Measurements from ENCODE around the gene MRPS33.
"Not testable (repeated sequence)": the region's sequence is repeated elsewhere in the genome, so short reads cannot be mapped to it uniquely, and the experiment has no call there.

The MRPS33 gene

DNA sequence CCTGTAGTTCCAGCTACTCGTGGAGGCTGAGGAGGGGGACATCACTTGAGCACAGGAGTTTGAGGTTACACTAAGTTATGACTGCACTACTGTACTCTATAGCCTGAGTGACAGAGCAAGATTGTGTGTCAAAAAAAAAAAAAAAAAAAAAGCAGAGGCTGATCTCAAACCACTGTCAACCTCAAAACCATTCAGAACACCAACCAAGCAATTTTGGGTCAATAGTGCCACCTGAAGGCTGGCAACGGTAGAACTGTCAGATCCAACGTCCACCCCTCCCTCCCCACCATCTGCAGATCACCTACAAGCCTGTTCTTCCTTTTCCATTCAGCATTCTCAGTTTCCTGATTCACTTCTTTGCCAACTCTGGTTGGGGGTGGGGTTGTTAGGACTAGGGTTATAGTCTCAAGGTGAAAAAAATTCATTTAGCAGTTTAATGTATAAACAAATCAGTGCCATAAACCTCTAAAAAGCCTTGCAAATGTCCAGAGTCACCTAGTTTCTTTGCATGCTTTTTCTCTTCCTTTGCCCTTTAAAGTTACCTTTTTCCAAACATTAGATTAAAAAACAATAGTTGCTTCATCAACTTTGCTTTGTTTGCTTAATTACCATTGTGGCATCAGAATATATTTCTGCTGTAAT, 2.6 kb downstream of the MRPS33 start:
- DNase-seq, result peak; percentile 77

- no peak for DNase-seq
Observed at GRCh38 chr7:141011443-141011842, 3.3 kb downstream of the MRPS33 start.

DNA sequence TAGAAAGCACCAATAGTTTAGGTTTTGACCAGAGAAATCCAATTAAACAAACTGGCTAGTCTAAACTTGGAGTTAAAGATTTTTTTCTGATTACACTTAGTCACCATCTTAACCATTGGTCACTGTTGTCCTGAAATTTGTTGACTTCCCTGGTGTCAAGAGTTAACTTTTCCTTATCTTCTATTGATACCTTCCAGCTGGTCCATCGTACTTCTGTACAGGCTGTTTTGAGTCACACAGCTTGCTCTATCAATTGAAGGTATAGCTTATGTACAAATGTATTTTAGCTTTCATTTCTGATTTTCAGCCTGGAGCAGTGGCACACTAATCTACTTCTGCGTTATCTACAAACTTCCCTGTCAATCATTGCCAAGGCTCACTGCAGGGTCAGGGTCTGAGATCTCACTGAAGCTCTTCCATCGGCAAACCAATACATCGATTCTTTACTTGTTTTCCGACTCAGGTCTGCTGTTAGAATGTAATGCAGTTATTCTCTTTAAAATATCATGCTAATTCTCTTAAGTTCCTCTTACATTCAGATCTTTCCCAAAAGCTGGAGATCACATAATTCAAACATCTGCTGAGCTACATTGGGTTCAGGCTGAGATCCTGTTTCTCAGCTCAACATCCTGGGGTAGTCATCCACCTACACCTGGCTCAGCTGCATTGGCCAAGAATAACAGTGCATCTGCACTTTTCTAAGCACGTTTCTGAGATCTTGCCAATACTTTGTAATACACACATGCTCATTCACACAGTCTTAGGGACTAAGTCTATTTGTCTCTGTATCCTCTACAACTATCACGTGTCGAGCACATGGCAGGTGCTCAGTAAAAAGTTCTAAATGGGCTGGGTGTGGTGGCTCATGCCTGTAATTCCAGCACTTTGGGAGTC, 11.3 kb downstream of the MRPS33 start:
- DNase-seq, result no peak

- DNase-seq, result no peak
Observed at GRCh38 chr7:141001546-141001945, 13.2 kb downstream of the MRPS33 start.

- no peak for DNase-seq
Observed at GRCh38 chr7:141001122-141001521, 13.6 kb downstream of the MRPS33 start.

DNA sequence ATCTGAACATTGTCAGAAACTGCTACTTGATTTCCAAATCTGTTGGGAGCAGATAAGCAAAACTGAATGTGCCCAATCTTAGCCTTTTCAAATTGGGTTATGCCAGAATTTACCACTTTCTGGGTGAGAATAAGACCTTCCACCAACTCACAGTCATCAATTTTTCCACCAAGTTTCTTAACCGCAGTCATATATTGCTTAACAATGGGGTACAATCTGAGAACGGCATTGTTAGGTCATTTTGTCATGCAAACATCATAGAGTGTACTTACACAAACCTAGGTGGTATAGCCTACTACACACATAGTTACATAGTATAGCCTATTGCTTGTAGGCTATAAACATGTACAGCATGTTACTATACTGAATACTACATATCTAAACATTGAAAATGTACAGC, 16.0 kb downstream of the MRPS33 start:
- no peak for DNase-seq

DNA sequence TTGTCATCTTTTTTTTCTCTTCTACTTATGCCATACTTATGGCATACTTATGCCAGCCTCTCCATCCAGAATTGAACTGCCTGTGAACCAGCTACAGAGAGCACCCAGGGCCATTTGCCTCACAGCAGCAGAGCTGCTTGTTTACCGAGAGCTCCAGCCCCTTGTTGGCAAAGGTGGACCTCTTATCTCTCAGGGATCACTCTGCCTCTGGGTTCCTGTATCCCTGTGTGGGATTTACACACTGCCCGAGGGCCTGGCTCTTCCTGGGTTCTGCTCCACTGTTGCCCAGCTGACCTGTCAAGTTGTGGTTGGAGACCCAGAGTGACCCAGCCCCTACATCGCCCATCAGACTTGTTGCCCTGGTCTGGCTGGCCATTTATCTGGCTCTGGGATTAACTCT, 22.3 kb downstream of the MRPS33 start:
- DNase-seq, result no peak

DNA sequence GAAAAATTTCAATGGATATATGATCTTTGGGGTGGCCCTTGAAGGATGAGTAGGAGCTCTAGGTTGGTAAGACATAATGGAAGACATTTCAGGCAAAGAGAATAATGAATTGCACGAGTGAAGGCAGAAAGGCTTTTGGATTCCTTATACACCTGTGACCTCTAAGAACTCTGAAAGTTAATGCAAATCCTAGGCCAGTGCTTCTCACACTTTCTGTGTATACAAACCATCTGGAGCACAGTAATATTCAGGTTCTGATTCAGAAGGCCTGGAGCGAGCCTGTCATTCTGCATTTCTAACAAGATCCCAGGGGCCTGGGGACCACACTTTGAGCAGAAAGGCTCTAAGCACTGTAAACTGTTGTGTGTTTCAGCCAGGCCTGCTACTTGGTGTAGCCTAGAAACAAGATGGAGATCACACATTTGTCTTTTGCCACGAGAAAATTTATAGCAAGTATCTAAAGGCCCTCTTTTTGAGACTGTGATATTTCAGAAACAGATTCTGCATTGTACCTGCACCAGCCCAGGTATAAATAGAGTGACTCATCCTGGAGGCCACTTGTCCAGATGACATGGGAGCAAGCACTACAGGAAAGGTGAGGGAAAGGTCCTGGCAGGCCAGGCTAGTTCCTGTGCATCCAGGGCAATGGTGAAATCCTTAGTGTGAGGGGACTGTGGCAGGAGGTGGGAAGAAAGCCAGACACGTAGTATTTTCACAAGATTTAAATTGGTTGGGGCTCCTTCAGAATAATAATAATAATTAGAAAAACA, 24.4 kb downstream of the MRPS33 start:
- DNase-seq, result no peak

GRCh38 chr7:140989068-140989467, 25.7 kb downstream of the MRPS33 start:
- no peak for DNase-seq

GRCh38 chr7:140983802-140984201, 30.9 kb downstream of the MRPS33 start:
- no peak for DNase-seq

- no peak for DNase-seq
Observed at GRCh38 chr7:140982508-140982907, 32.2 kb downstream of the MRPS33 start.

DNA sequence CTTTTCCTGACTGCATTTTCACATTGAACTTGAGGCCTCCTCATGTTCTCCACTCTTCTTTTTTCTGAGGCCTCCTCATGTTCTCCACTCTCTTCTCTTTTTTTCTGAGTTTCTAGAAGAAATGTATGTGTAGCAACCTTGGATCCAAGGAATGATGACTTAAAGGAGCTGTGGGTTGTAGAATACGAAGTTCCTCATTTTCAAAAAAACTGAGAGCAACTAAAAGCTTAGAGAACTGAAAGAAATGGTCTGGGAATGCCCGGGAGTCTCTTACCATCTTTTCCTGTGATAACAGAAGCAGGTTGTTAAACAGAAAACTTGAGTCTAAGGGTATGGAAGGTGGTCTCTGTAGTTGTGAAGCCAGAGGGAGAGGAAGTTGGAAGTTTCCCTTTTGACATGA, 32.8 kb downstream of the MRPS33 start:
- DNase-seq, result no peak

- DNase-seq, result no peak
Observed at GRCh38 chr7:140977741-140978140, 37.0 kb downstream of the MRPS33 start.

DNA sequence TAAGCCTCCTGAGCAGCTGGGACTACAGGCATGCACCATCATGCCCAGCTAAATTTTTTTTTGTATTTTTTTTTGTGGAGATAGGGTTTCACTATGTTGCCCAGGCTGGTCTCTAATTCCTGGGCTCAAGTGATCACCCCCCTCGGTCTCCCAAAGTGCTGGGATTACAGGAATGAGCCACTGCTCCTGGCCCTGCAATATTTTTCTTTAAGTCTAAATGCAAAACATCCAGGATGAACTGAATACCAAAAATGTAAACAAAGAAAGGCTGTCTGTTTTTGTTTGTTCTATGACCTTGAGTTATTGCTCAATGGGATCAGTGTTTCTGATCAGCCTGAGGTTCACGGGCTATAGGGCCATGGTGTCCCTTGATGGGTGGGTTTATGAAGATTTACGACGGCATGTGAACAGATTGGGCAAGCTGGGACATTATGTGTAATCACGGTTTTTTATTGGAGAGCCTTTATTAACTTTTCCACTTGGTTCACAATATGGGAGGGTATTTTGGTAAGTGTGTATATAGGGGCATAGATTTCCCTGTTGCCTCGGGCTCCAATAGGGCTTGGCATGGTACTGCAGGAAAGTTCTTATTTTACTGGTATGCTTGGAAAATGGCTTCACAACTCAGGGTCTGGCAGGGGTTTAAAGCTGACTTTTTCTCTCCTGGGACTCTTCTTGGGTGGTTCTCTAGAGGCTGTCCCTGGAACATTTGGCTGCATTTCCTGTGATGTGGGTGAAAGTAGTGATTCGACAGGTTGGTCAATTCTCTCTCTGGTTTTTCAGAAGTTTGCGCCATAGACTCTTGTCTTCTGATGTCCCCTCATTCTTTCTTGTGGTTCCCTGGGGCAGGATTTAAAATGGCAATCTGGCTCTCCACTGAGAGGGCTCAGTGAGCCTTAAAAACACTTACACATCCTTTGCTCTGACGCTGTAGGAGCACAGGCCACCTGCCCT, 41.6 kb downstream of the MRPS33 start:
- no peak for DNase-seq

GRCh38 chr7:140972344-140972743, 42.4 kb downstream of the MRPS33 start:
- DNase-seq, result no peak

DNA sequence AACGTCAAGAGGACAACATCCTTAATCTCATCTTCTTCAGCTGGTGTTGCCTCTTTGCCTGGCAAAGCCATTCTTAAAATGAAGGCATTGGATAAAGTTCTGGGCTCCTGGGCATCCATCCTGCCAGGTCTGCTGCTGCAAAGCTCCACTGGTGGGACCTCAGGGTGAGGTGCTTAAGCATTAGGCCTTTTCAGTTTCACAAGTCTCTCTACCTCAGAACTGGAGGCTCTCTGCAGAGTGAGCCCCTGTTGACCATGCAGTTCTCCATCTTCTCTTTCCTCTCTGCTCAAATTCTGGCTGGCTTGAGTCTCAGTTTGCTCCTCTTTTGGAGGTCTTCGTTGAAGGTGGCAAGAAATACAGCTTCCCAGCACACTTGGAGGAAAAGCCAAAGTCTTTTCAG, 47.3 kb downstream of the MRPS33 start:
- no peak for DNase-seq

DNA sequence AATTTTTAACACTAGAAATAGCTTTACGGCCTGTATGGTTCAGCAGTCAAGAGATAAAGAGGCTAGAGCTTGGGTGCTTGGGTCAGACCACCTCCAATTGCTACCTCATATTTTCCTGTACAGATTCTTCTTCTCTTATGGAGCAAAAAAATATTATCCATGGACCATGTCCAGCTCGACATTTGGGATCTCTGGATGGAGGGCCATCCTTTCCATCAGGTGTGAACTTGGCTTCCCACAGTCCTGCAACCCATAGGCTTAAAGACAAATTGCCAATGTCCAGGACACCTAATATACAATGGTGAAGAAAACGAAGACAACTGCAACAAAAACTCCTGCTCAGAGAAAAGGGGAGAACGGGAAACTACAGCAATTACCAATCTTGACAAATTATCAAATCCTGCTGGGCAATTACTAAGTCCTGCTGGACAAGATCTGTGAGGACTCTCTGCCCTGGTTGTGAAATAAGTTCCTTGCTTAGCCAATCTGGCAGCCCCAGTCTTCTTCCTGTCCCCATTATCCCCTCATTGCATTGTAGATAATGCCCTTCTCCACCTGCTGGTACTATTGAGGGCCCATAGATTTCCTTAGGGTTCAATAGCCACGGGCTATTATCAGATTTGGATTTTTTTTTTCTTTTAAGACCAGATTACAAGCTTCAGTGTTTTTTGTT, 48.1 kb downstream of the MRPS33 start:
- DNase-seq, result no peak

DNA sequence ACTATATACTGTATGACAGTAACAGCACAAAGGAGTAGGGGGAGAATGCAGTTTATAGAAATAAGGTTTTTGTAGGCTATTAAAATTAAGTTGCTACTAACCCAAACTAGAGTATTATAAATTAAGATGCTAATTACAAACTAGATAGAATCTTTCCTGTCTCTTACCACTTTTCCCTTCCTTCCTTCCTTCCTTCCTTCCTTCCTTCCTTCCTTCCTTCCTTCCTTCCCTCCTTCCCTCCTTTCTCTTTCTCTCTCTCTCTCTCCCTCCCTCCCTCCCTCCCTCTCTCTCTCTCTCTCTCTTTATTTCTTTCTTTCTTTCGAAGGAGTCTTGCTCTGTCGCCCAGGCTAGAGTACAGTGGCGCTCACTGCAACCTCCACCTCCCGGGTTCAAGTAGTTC, 53.6 kb downstream of the MRPS33 start:
- no peak for DNase-seq

GRCh38 chr7:140956997-140957396, 57.8 kb downstream of the MRPS33 start:
- DNase-seq, result not testable (repeated sequence)

Measured in CD4-positive, alpha-beta T cell treated with Interleukin-6 for 4 hours (primary cell).